ENCODE measurements around the gene TAS2R1. TPM values are rescaled to one million over a fixed set of nuclear protein-coding genes. Genes with fewer than 3 reads are reported as not detected.

Gene TAS2R1
- polyA plus RNA-seq, 1 of the 3 experiments (the other 2 are of a cell fraction): not detected

DNA sequence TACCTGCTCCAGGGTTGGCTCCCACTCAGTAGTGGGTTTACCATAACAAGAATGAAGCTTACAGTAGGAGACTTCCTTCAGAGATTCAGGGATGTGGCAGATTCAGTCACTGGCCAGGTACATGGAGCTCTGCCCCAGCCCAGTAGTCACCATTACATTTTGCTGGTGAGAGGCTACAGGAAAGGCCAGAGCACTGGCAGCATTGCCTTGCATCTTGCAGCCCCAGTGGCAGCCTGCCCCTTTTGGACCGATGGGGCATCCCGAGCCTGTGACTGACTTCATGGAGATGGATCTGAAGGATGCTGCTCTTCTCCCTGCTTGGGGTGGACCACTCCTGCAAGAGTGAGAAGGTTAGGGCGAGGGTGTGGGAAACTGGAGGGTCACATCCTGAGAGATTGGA is 16.8 kb downstream of the TAS2R1 start:
- no peak overlapping the region for H3K27ac ChIP-seq (ENCODE audit: low read depth in 2 of 2, low read length in 1 of 2)
- no peak overlapping the region for H2AFZ ChIP-seq (ENCODE audit: low read depth)
- TF ChIP-seq RXRA (IDR thresholded peaks at IDR 0.05; ENCODE audit: borderline replicate concordance, low read depth): no peak
- no peak for TF ChIP-seq TCF12 (IDR thresholded peaks at IDR 0.05)
- TF ChIP-seq FOSL2 (IDR thresholded peaks at IDR 0.05; ENCODE audit: borderline replicate concordance, low read depth): no peak
- no peak for TF ChIP-seq EZH2phosphoT487 (IDR thresholded peaks at IDR 0.05; ENCODE audit: borderline replicate concordance, low read depth)
- no peak overlapping the region for H3K4me3 ChIP-seq (ENCODE audit: low read depth in 2 of 2, low read length in 1 of 2)
- no peaks in the 10 kb centered on the region for H3K27me3 ChIP-seq (ENCODE audit: insufficient read depth)
- H3K9me3 ChIP-seq: no peaks in the 10 kb centered on the region
- ChIA-PET POLR2A (no interaction called here), CTCF (no interaction called here)
- no peaks in the 10 kb centered on the region for H3K36me3 ChIP-seq (replicated peaks in 1 of 2; ENCODE audit: control insufficient read depth in 1 of 2, insufficient read depth in 2 of 2, low read length in 1 of 2)
- no peaks in the 10 kb centered on the region for H3K79me2 ChIP-seq (ENCODE audit: insufficient read depth)
- H3K9ac ChIP-seq: no peak overlapping the region
- no peak for DNase-seq
- H4K20me1 ChIP-seq (ENCODE audit: insufficient read depth): no peaks in the 10 kb centered on the region
- H3F3A ChIP-seq (replicated peaks; ENCODE audit: insufficient read depth): no peaks in the 10 kb centered on the region
- no peaks in the 10 kb centered on the region for H3K9me2 ChIP-seq
- no peak overlapping the region for H3K4me2 ChIP-seq
- WGBS (ENCODE audit: low lambda C conversion rate): 40% methylated on average over 2 of the region's 3 CpGs
- no peaks in the 10 kb centered on the region for H3K4me1 ChIP-seq (ENCODE audit: control insufficient read depth in 1 of 2, insufficient read depth in 2 of 2, low read depth in 1 of 2, low read length in 1 of 2)

GRCh38 chr5:9610969-9611368 is 19.2 kb downstream of the TAS2R1 start:
- Histone ChIP-seq H3K27ac (ENCODE audit: low read depth in 2 of 2, low read length in 1 of 2) (no peak overlapping the region), H3F3A (replicated peaks; ENCODE audit: insufficient read depth) (no peaks in the 10 kb centered on the region), H3K9ac (no peak overlapping the region), H3K36me3 (replicated peaks in 1 of 2; ENCODE audit: control insufficient read depth in 1 of 2, insufficient read depth in 2 of 2, low read length in 1 of 2) (no peaks in the 10 kb centered on the region), H2AFZ (ENCODE audit: low read depth) (no peak overlapping the region), H3K9me2 (no peaks in the 10 kb centered on the region), H3K4me3 (ENCODE audit: low read depth in 2 of 2, low read length in 1 of 2) (no peak overlapping the region), H4K20me1 (ENCODE audit: insufficient read depth) (no peaks in the 10 kb centered on the region), H3K9me3 (no peaks in the 10 kb centered on the region), H3K4me2 (no peak overlapping the region), H3K79me2 (ENCODE audit: insufficient read depth) (no peaks in the 10 kb centered on the region), H3K4me1 (ENCODE audit: control insufficient read depth in 1 of 2, insufficient read depth in 2 of 2, low read depth in 1 of 2, low read length in 1 of 2) (no peaks in the 10 kb centered on the region; a peak in 2 of 4 replicates), H3K27me3 (ENCODE audit: insufficient read depth) (no peaks in the 10 kb centered on the region)
- POLR2A ChIA-PET: no interaction called here
- DNase-seq: no peak
- no peak for TF ChIP-seq RFX5 (IDR thresholded peaks at IDR 0.05; ENCODE audit: low read length)
- TF ChIP-seq PBX3 (IDR thresholded peaks at IDR 0.05): no peak
- TF ChIP-seq FOXM1 (IDR thresholded peaks at IDR 0.05; ENCODE audit: low read depth): no peak
- no peak for TF ChIP-seq TCF12 (IDR thresholded peaks at IDR 0.05)
- no peak for TF ChIP-seq RAD21 (IDR thresholded peaks at IDR 0.05; ENCODE audit: low read length)
- TF ChIP-seq YY1 (IDR thresholded peaks at IDR 0.05; ENCODE audit: low read depth): no peak
- CTCF ChIA-PET: no interaction called here
- 27% methylated on average over 2 of the region's 2 CpGs for WGBS (ENCODE audit: low lambda C conversion rate)

DNA sequence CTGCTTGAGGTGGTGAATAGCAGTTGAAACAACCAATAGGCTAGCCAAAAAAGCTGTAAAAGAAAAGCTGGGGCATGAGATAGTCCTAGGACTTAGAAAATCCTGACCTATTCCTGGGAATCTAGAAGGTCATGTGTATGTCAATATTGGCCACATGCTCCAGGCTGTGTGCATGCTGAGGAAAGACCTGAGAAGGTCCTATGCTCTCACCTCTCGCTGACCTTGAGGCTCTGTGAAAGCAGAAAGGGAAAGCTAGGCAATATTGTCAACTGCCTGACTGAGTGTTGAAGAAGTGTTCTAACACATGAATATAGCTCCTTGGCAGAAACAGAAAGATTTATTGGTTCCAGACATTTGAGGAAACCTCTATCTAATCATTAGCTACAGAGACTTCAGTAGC is 19.8 kb downstream of the TAS2R1 start:
- no peaks in the 10 kb centered on the region for H3F3A ChIP-seq (replicated peaks; ENCODE audit: insufficient read depth)
- no peaks in the 10 kb centered on the region for H3K9me3 ChIP-seq
- ChIA-PET POLR2A (no interaction called here), CTCF (interaction anchor here (1.6 kb wide), 1 partner anchor 10 kb away, joined by 3 read pairs; no protein-coding TSS in a partner anchor)
- H3K27me3 ChIP-seq (ENCODE audit: insufficient read depth): no peaks in the 10 kb centered on the region
- no peak overlapping the region for H3K4me2 ChIP-seq
- H2AFZ ChIP-seq (ENCODE audit: low read depth): no peak overlapping the region
- no peaks in the 10 kb centered on the region for H3K36me3 ChIP-seq (replicated peaks in 1 of 2; ENCODE audit: control insufficient read depth in 1 of 2, insufficient read depth in 2 of 2, low read length in 1 of 2)
- no peak overlapping the region for H3K27ac ChIP-seq (ENCODE audit: low read depth in 2 of 2, low read length in 1 of 2)
- no peak overlapping the region for H3K4me3 ChIP-seq (ENCODE audit: low read depth in 2 of 2, low read length in 1 of 2)
- TF ChIP-seq RXRA (IDR thresholded peaks at IDR 0.05; ENCODE audit: borderline replicate concordance, low read depth) (no peak), JUND (IDR thresholded peaks at IDR 0.05) (no peak), FOXJ3 (CRISPR knock-in tag; IDR thresholded peaks at IDR 0.05) (no peak), FOXM1 (IDR thresholded peaks at IDR 0.05; ENCODE audit: low read depth) (no peak), PBX3 (IDR thresholded peaks at IDR 0.05) (no peak), EP300 (IDR thresholded peaks at IDR 0.05; ENCODE audit: borderline replicate concordance in 1 of 2, low read depth in 1 of 2, low read length in 1 of 2) (no peak), TCF12 (IDR thresholded peaks at IDR 0.05) (no peak), MXI1 (IDR thresholded peaks at IDR 0.05; ENCODE audit: low read depth, low read length) (no peak), NRF1 (IDR thresholded peaks at IDR 0.05; ENCODE audit: low read depth, low read length) (no peak), RFX5 (IDR thresholded peaks at IDR 0.05; ENCODE audit: low read length) (no peak), MEF2A (IDR thresholded peaks at IDR 0.05; ENCODE audit: borderline replicate concordance, low read depth) (no peak), YY1 (IDR thresholded peaks at IDR 0.05; ENCODE audit: low read depth) (no peak), EZH2phosphoT487 (IDR thresholded peaks at IDR 0.05; ENCODE audit: borderline replicate concordance, low read depth) (no peak)
- H3K4me1 ChIP-seq (ENCODE audit: control insufficient read depth in 1 of 2, insufficient read depth in 2 of 2, low read depth in 1 of 2, low read length in 1 of 2): no peaks in the 10 kb centered on the region; a peak in 2 of 4 replicates
- H3K9ac ChIP-seq: no peak overlapping the region
- no peaks in the 10 kb centered on the region for H3K79me2 ChIP-seq (ENCODE audit: insufficient read depth)
- no peak for DNase-seq
- 0% methylated on average over 1 of the region's 1 CpG for WGBS (ENCODE audit: low lambda C conversion rate)
- H3K9me2 ChIP-seq: no peaks in the 10 kb centered on the region
- no peaks in the 10 kb centered on the region for H4K20me1 ChIP-seq (ENCODE audit: insufficient read depth)

Measured in SK-N-SH (cell line).